Uterus (tissue), 2 donors: ENCODE measurements around the gene G3BP2.
"Not testable (repeated sequence)": the region's sequence is repeated elsewhere in the genome, so short reads cannot be mapped to it uniquely, and the experiment has no call there.

Source experiments
- POLR2A ChIP-seq, 2 donors: fragments of 450-650 bp; IDR thresholded peaks; one replicate each; pipeline ENCODE4 v1.6.1; 2016; ENCODE audit warnings: antibody characterized with exemption in 2 of 2, mild to moderate bottlenecking in 1 of 2, moderate library complexity in 1 of 2
- TF ChIP-seq, protein P1 (sequence below), 4 experiments: fragments of 200-600 bp in 2 of 4; fragments of 450-650 bp in 2 of 4; sonication (generic) in 2 of 4; IDR thresholded peaks; one replicate each; pipeline ENCODE4 v1.5.1; 2016 to 2019; ENCODE audit warnings: antibody characterized with exemption in 4 of 4, mild to moderate bottlenecking in 2 of 4, moderate library complexity in 1 of 4

DNA sequence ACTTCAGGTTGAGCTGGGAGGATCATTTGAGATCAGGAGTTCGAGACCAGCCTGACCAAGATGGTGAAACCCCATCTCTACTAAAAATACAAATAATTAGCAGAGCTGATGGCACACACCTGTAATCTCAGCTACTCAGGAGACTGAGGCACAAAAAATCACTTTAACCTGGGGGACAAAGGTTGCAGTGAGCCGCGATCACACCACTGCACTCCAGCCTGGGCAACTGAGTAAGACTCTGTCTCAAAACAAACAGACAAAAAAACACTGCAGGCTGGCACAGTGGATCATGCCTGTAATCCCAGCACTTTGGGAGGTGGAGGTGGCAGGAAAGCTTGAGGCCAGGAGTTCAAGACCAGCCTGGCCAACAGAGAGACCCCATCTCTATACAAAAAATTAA lies 8.6 kb downstream of the G3BP2 start:
- TF ChIP-seq POLR2A (IDR thresholded peaks at IDR 0.05) = not testable (repeated sequence)
- TF ChIP-seq, protein P1, sequence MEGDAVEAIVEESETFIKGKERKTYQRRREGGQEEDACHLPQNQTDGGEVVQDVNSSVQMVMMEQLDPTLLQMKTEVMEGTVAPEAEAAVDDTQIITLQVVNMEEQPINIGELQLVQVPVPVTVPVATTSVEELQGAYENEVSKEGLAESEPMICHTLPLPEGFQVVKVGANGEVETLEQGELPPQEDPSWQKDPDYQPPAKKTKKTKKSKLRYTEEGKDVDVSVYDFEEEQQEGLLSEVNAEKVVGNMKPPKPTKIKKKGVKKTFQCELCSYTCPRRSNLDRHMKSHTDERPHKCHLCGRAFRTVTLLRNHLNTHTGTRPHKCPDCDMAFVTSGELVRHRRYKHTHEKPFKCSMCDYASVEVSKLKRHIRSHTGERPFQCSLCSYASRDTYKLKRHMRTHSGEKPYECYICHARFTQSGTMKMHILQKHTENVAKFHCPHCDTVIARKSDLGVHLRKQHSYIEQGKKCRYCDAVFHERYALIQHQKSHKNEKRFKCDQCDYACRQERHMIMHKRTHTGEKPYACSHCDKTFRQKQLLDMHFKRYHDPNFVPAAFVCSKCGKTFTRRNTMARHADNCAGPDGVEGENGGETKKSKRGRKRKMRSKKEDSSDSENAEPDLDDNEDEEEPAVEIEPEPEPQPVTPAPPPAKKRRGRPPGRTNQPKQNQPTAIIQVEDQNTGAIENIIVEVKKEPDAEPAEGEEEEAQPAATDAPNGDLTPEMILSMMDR (IDR thresholded peaks at IDR 0.05) = not testable (repeated sequence)
